Skeletal muscle cell (primary cell): ENCODE data around the gene TRIM59.

Experiments
- DNase-seq: peaks from one replicate; pipeline ENCODE4 v3.0.0-alpha.2; 2010; ENCODE audit warnings: low read depth
- H3K4me3 ChIP-seq: 2 replicates; pipeline ENCODE4 v1.5.1; 2011; ENCODE audit warnings: low read depth, mild to moderate bottlenecking, control low read depth, low read length, moderate library complexity

The TRIM59 gene

GRCh38 chr3:160412477-160412876 is 37.1 kb downstream of the TRIM59 start:
- DNase-seq = no peak
- H3K4me3 ChIP-seq = no peak overlapping the region

GRCh38 chr3:160409812-160410610 is 39.6 kb downstream of the TRIM59 start:
- DNase-seq = no peak
- no peak overlapping the region for H3K4me3 ChIP-seq

GRCh38 chr3:160403796-160404470 is 45.7 kb downstream of the TRIM59 start:
- no peak overlapping the region for H3K4me3 ChIP-seq
- no peak for DNase-seq

GRCh38 chr3:160403028-160403545 is 46.5 kb downstream of the TRIM59 start:
- peak overlapping the region; percentile 91 for H3K4me3 ChIP-seq

GRCh38 chr3:160402221-160403027 is 47.2 kb downstream of the TRIM59 start:
- peak overlapping the region; percentile 91 for H3K4me3 ChIP-seq
- no peak for DNase-seq

More at GRCh38 chr3:160403028-160403545, 46.5 kb downstream of the TRIM59 start:
- DNase-seq = no peak

DNA sequence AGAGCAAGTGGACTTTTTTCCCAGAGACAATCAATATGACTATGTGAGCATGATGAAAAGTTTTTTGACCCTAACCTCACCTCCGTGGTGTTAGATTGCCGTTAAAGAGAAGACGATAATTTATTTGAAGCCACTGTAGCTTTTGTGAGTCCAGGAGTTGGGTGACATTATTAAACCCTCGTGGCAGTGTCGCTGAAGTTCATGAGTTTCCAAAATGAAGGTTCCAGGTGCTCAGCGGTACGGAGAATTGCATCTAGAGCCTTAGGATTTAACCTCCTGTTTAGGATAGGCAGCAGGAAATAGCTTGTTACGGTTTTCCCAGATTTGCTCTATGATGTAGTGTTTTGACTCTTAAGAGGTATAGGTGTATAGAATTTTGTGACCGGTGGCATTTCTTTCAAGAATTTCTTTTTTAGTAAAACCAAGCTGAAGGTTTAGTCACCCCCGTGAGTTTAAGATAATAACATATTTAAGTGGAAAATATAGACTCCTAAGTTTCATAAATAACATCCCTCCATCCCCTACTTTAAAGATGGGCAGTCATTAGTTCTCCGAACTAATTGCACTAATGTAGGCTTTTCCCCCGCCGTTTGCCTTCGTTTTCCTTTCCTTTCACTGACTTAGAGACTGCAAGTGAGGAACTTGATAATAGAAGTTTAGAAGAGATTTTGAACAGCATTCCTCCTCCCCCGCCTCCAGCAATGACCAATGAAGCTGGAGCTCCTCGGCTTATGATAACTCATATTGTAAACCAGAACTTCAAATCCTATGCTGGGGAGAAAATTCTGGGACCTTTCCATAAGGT is 48.1 kb downstream of the TRIM59 start:
- peak overlapping the region; percentile 91 for H3K4me3 ChIP-seq
- peak; percentile 48 for DNase-seq

- DNase-seq = no peak
- peak overlapping the region; percentile 91 for H3K4me3 ChIP-seq
These were observed 48.9 kb downstream of the TRIM59 start for GRCh38 chr3:160400702-160401150.

- no peak for DNase-seq
- peak overlapping the region; percentile 91 for H3K4me3 ChIP-seq
These were observed 49.4 kb downstream of the TRIM59 start for GRCh38 chr3:160400030-160400701.

GRCh38 chr3:160399125-160400029 is 50.2 kb downstream of the TRIM59 start, which contains the start of the genes IFT80 and SMC4:
TSS of gene IFT80 (minus strand) at chr3:160399225. CDS start at chr3:160384600, 14,625 bp downstream.
TSS of gene SMC4 (plus strand) at chr3:160399650. CDS start at chr3:160400827, 1,177 bp downstream.
- peak; percentile 86 for DNase-seq
- peak within 1 kb of the TSS; percentile 91 for H3K4me3 ChIP-seq

GRCh38 chr3:160398820-160399124 is 50.8 kb downstream of the TRIM59 start:
- DNase-seq = no peak
- peak overlapping the region; percentile 91 for H3K4me3 ChIP-seq

- no peak overlapping the region for H3K4me3 ChIP-seq
- no peak for DNase-seq
These were observed 54.3 kb downstream of the TRIM59 start for GRCh38 chr3:160395297-160395696.

DNA sequence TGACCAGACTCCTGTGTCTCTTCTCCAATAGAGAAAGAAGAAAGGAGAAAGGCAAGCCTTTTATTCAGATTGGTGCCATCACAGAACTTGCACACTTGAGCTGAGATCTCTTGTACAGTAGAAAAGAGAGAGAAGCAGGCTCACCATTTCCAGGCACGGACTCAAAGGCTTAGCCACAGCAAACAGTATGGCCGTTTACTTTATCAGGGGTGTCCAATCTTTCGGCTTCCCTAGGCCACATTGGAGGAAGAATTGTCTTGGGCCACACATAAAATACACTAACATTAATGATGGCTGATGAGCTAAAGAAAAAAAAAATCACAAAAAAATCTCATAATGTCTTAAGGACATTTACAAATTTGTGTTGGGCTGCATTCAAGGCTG is 55.6 kb downstream of the TRIM59 start:
- no peak for DNase-seq
- H3K4me3 ChIP-seq = no peak overlapping the region

- H3K4me3 ChIP-seq = no peak overlapping the region
- DNase-seq = no peak
These were observed 56.1 kb downstream of the TRIM59 start for GRCh38 chr3:160393346-160394008.

GRCh38 chr3:160392798-160393197 is 56.8 kb downstream of the TRIM59 start:
- H3K4me3 ChIP-seq = no peak overlapping the region
- DNase-seq = no peak

- H3K4me3 ChIP-seq = no peak overlapping the region
- no peak for DNase-seq
These were observed 58.9 kb downstream of the TRIM59 start for GRCh38 chr3:160390565-160391138.
